ENCODE data around the gene FXYD7. TPM values are rescaled to one million over a fixed set of nuclear protein-coding genes. Genes with fewer than 3 reads are reported as not detected.
A peak's percentile ranks its signal among the peaks of the same experiment; 100 is the strongest.

Gene FXYD7
- total and polyA plus RNA-seq, 2 of the 13 experiments (the other 11 are each of a cell fraction or from before 2014, with no cell fraction given): 0.55 TPM; not detected in 1

DNA sequence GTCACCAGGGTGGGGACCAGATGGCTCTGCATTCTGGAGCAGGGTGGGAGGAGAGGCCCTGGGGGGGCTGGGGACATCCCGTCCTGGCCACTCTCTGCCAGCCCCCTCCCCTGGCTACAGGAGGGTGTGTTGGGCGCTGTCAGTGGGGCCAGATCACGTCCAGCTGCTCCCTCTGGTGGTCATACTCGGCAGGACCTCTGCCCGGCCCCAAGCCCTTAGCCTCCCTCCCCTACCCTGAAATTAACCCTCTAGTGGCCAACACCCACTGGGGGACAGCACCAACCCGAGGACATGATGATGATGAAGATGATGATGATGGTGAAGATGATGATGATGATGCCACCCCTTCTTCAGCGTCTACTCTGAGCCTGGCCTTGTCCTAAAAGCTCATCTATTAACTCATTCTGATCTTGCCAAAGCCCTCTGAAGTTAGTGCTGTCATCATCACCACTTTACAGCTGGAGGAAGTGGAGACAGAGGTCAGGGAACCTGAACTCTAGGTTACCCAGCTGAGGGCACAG is 7.6 kb upstream of the FXYD7 start:
- Histone ChIP-seq H3K4me2 (ENCODE audit: low read depth, low read length) (peak overlapping the region; percentile 50), H3K79me2 (ENCODE audit: insufficient read depth, low read length) (no peaks in the 10 kb centered on the region), H3K36me3 (replicated peaks in 1 of 2; ENCODE audit: control insufficient read depth in 1 of 2, insufficient read depth in 2 of 2, low read length in 2 of 2) (no peaks in the 10 kb centered on the region), H3K27me3 (ENCODE audit: control insufficient read depth in 1 of 2, insufficient read depth in 2 of 2, low read length in 2 of 2) (no peaks in the 10 kb centered on the region), H3K27ac (ENCODE audit: extremely low read length, insufficient read depth, low read length) (no peak overlapping the region), H3K4me1 (ENCODE audit: insufficient read depth, low read length) (peaks cover 88% of the 10 kb centered on the region), H3K9ac (ENCODE audit: insufficient read depth, low read depth, low read length) (no peak overlapping the region), H4K20me1 (ENCODE audit: insufficient read depth, low read length) (no peaks in the 10 kb centered on the region), H3K9me3 (ENCODE audit: low read length) (no peaks in the 10 kb centered on the region), H2AFZ (ENCODE audit: low read length) (no peak overlapping the region), H3K4me3 (replicated peaks in 1 of 3; ENCODE audit: insufficient read depth in 1 of 3, low read depth in 2 of 3, low read length in 3 of 3) (no peak overlapping the region)
- DNase-seq (ENCODE audit: low spot score) (peak; percentile 65), ATAC-seq (peak; percentile 50), FAIRE-seq (peak; percentile 49)
- in situ Hi-C loops (cut with HindIII; ENCODE audit: extremely low pct_ligation_motif_present, low pct_unique_long_range_greater_than_20kb): loop anchor here (5.0 kb wide), 1 partner anchor 68 kb away; no protein-coding TSS in a partner anchor
- POLR2A ChIA-PET: no interaction called here
- intact Hi-C loops (cut with micrococcal nuclease; ENCODE audit: unreplicated experiment): loop anchor here (1.0 kb wide), 1 partner anchor 68 kb away; no protein-coding TSS in a partner anchor
- BruUV-seq (replicated peaks): no TSS peak
- CTCF ChIA-PET (ENCODE audit: low intra/inter-chr PET ratio, low total read pairs): interaction anchor here (0.7 to 1.6 kb wide), 2 partner anchors 21 to 69 kb away, joined by 4 to 11 read pairs; partner anchors contain the start of gene FXYD3
- WGBS (ENCODE audit: low lambda C conversion rate): 0% methylated on average over 2 of the region's 7 CpGs
- TF ChIP-seq KDM3A (CRISPR knock-in tag; IDR thresholded peaks at IDR 0.05; ENCODE audit: low read depth): peak; percentile 82; the same call in 1 of the 2 replicates
- TF ChIP-seq, protein P1, sequence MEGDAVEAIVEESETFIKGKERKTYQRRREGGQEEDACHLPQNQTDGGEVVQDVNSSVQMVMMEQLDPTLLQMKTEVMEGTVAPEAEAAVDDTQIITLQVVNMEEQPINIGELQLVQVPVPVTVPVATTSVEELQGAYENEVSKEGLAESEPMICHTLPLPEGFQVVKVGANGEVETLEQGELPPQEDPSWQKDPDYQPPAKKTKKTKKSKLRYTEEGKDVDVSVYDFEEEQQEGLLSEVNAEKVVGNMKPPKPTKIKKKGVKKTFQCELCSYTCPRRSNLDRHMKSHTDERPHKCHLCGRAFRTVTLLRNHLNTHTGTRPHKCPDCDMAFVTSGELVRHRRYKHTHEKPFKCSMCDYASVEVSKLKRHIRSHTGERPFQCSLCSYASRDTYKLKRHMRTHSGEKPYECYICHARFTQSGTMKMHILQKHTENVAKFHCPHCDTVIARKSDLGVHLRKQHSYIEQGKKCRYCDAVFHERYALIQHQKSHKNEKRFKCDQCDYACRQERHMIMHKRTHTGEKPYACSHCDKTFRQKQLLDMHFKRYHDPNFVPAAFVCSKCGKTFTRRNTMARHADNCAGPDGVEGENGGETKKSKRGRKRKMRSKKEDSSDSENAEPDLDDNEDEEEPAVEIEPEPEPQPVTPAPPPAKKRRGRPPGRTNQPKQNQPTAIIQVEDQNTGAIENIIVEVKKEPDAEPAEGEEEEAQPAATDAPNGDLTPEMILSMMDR (CRISPR knock-in tag; IDR thresholded peaks at IDR 0.05): peak; percentile 96
- peak; percentile 53; the same call in 1 of the 2 replicates for TF ChIP-seq ZNF335 (CRISPR knock-in tag; IDR thresholded peaks at IDR 0.05)
- TF ChIP-seq SOX13 (IDR thresholded peaks at IDR 0.05): no peak
- TF ChIP-seq SOX13 (CRISPR knock-in tag; conservative IDR thresholded peaks at IDR 0.05 in 1 of 2, IDR thresholded peaks at IDR 0.05 in 1 of 2): peak in 1 of 2 experiments; percentile 26; a peak in 1 of 4 replicates
- peak; percentile 79 for TF ChIP-seq NR2F6 (IDR thresholded peaks at IDR 0.05)
- TF ChIP-seq NR2F6 (CRISPR knock-in tag; IDR thresholded peaks at IDR 0.05): peak; percentile 83
- peak; percentile 89 for TF ChIP-seq XRCC5 (optimal IDR thresholded peaks at IDR 0.05; ENCODE audit: low read length)
- TF ChIP-seq, protein P2, sequence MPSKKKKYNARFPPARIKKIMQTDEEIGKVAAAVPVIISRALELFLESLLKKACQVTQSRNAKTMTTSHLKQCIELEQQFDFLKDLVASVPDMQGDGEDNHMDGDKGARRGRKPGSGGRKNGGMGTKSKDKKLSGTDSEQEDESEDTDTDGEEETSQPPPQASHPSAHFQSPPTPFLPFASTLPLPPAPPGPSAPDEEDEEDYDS (CRISPR knock-in tag; IDR thresholded peaks at IDR 0.05): peak; percentile 22; the same call in 1 of the 2 replicates
- TF ChIP-seq MEIS1 (CRISPR knock-in tag; IDR thresholded peaks at IDR 0.05; ENCODE audit: borderline replicate concordance): peak; percentile 21; the same call in 1 of the 2 replicates
- TF ChIP-seq ZFP82 (CRISPR knock-in tag; IDR thresholded peaks at IDR 0.05; ENCODE audit: borderline replicate concordance): 0 out of 2 replicates have a peak, but pooled peaks have one; percentile 30
- no peak for TF ChIP-seq SP1 (IDR thresholded peaks at IDR 0.05)
- 0 out of 2 replicates have a peak, but pooled peaks have one; percentile 26 for TF ChIP-seq SP1 (CRISPR knock-in tag; IDR thresholded peaks at IDR 0.05)
- TF ChIP-seq, protein P3, sequence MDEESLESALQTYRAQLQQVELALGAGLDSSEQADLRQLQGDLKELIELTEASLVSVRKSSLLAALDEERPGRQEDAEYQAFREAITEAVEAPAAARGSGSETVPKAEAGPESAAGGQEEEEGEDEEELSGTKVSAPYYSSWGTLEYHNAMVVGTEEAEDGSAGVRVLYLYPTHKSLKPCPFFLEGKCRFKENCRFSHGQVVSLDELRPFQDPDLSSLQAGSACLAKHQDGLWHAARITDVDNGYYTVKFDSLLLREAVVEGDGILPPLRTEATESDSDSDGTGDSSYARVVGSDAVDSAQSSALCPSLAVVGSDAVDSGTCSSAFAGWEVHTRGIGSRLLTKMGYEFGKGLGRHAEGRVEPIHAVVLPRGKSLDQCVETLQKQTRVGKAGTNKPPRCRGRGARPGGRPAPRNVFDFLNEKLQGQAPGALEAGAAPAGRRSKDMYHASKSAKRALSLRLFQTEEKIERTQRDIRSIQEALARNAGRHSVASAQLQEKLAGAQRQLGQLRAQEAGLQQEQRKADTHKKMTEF (CRISPR knock-in tag; IDR thresholded peaks at IDR 0.05): peak; percentile 60; the same call in 1 of the 2 replicates
- TF ChIP-seq, protein P4, sequence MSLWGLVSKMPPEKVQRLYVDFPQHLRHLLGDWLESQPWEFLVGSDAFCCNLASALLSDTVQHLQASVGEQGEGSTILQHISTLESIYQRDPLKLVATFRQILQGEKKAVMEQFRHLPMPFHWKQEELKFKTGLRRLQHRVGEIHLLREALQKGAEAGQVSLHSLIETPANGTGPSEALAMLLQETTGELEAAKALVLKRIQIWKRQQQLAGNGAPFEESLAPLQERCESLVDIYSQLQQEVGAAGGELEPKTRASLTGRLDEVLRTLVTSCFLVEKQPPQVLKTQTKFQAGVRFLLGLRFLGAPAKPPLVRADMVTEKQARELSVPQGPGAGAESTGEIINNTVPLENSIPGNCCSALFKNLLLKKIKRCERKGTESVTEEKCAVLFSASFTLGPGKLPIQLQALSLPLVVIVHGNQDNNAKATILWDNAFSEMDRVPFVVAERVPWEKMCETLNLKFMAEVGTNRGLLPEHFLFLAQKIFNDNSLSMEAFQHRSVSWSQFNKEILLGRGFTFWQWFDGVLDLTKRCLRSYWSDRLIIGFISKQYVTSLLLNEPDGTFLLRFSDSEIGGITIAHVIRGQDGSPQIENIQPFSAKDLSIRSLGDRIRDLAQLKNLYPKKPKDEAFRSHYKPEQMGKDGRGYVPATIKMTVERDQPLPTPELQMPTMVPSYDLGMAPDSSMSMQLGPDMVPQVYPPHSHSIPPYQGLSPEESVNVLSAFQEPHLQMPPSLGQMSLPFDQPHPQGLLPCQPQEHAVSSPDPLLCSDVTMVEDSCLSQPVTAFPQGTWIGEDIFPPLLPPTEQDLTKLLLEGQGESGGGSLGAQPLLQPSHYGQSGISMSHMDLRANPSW (CRISPR knock-in tag; IDR thresholded peaks at IDR 0.05; ENCODE audit: borderline replicate concordance): no peak

Data from HepG2 (cell line).